PFSK-1 (cell line): ENCODE data around the gene CYTH4.

ENCODE experiments used
- SIN3A ChIP-seq: IDR thresholded peaks from 2 replicates; pipeline ENCODE4 v1.6.1; 2012; ENCODE audit warnings: mild to moderate bottlenecking, low read length, moderate library complexity, borderline replicate concordance; ENCODE audit not compliant: insufficient read depth
- TAF1 ChIP-seq: IDR thresholded peaks from 2 replicates; pipeline ENCODE4 v1.6.1; 2012; ENCODE audit warnings: low read length, control low read depth, borderline replicate concordance; ENCODE audit not compliant: insufficient read depth

DNA sequence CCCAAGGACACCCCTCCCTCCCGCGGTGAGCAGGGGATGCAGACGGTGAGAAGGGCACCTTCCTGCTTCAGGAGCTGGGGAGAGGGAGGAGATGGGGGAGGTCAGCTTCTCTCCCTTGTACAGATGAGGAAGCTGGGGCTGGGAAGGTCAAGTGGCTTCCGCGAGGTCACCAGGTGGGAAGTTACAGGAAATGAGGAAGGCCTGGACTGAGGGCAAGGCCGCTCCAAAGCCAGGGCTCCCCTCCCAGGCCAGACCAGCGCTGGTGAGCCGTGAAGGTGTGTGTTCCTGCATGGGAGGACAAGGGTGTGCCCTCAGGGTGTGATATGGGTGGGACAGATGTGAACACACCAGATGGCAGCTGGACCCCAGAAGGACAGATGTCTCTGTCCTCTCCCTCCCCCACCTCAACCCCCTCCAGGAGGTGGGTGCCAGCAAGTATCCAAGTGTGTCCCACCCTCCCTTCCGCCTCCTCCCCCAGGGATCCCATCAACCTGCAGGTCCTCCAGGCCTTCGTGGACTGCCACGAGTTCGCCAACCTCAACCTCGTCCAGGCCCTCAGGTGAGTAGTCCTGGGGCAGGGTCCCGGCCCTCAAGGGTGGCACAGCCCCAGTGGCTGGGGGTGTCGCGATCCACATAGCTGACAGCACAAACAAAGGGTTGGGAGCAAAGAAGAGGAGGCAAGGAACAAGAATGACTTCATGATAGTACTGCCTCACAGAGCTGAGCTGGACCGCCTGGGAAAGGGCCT lies 16.6 kb downstream of the CYTH4 start:
- TF ChIP-seq SIN3A (no peak), TAF1 (no peak)
